B cell (primary cell): ENCODE measurements around the gene PAM16.

Experiments
- EZH2 ChIP-seq: IDR thresholded peaks from 2 replicates; pipeline ENCODE4 v1.6.1; 2012; ENCODE audit warnings: borderline replicate concordance, low read depth, mild to moderate bottlenecking, moderate library complexity, low read length; ENCODE audit not compliant: insufficient read depth, poor library complexity, severe bottlenecking
- TF ChIP-seq, protein P1 (sequence below): fragments of 200-600 bp; IDR thresholded peaks from one replicate; pipeline ENCODE4 v1.8.0; 2022; ENCODE audit warnings: antibody characterized with exemption, mild to moderate bottlenecking

DNA sequence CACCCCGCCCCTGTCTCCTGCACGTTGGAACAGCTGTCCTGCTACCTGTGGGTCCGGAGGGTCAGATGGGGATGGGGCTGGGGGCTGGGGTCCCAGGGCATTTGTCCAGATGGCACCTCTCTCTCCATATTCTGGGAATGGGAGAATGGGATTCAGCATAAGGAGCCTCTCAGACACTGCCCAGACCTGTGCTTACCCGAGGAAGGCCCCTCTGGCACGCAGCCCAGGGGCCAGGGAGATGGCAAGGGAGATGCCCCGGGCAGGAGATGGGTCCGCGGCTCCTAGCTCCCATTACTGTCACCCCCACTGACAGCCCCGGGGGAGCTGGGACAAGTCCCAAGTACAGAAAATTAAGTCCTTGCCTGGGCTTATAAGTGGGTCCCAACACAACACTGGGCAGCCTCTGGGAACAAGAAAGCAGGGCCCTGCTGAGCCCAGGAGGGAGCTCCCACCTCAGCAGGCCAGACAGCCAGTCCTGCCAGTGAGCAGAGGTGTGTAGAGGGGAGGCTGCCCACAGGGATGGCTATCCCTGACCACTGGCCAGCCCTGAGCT is 22.3 kb upstream of the PAM16 start:
- TF ChIP-seq, protein P1, sequence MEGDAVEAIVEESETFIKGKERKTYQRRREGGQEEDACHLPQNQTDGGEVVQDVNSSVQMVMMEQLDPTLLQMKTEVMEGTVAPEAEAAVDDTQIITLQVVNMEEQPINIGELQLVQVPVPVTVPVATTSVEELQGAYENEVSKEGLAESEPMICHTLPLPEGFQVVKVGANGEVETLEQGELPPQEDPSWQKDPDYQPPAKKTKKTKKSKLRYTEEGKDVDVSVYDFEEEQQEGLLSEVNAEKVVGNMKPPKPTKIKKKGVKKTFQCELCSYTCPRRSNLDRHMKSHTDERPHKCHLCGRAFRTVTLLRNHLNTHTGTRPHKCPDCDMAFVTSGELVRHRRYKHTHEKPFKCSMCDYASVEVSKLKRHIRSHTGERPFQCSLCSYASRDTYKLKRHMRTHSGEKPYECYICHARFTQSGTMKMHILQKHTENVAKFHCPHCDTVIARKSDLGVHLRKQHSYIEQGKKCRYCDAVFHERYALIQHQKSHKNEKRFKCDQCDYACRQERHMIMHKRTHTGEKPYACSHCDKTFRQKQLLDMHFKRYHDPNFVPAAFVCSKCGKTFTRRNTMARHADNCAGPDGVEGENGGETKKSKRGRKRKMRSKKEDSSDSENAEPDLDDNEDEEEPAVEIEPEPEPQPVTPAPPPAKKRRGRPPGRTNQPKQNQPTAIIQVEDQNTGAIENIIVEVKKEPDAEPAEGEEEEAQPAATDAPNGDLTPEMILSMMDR: no peak
- no peak for TF ChIP-seq EZH2
